ENCODE data around the gene INVS.
"Not testable (repeated sequence)": the region's sequence is repeated elsewhere in the genome, so short reads cannot be mapped to it uniquely, and the experiment has no call there.

The INVS gene

GRCh38 chr9:100094411-100094810 is 4.6 kb upstream of the INVS start:
- peaks cover 10 to 21% of the 10 kb centered on the region in 2 donors for H3K4me1 ChIP-seq (ENCODE audit: control insufficient read depth in 1 of 2, insufficient read depth in 2 of 2, low read length in 2 of 2)
- H3K9me3 ChIP-seq (ENCODE audit: control insufficient read depth in 1 of 2, low read length in 2 of 2); H3K36me3 ChIP-seq (ENCODE audit: control insufficient read depth in 1 of 2, insufficient read depth in 2 of 2, low read length in 2 of 2); H3K9ac ChIP-seq (ENCODE audit: low read depth in 1 of 2, low read length in 2 of 2); H3K27ac ChIP-seq (ENCODE audit: low read depth, low read length); H3K27me3 ChIP-seq (ENCODE audit: control insufficient read depth in 1 of 2, insufficient read depth in 2 of 2, low read length in 2 of 2); H3K4me3 ChIP-seq (ENCODE audit: low read depth in 1 of 2, low read length in 2 of 2): not testable (repeated sequence)

GRCh38 chr9:100096378-100096916 is 2.6 kb upstream of the INVS start:
- H3K4me1 ChIP-seq (ENCODE audit: control insufficient read depth in 1 of 2, insufficient read depth in 2 of 2, low read length in 2 of 2): peaks cover 15 to 29% of the 10 kb centered on the region in 2 donors

GRCh38 chr9:100098046-100098886 is 777 bp upstream of the INVS start:
- Histone ChIP-seq H3K9me3 (ENCODE audit: control insufficient read depth in 1 of 2, low read length in 2 of 2) (no peaks in the 10 kb centered on the region), H3K4me3 (ENCODE audit: low read depth in 1 of 2, low read length in 2 of 2) (peak overlapping the region; percentile 98 to 100), H3K27ac (ENCODE audit: low read depth, low read length) (peak overlapping the region; percentile 87), H3K27me3 (ENCODE audit: control insufficient read depth in 1 of 2, insufficient read depth in 2 of 2, low read length in 2 of 2) (no peaks in the 10 kb centered on the region), H3K9ac (ENCODE audit: low read depth in 1 of 2, low read length in 2 of 2) (peak overlapping the region; percentile 95 to 100), H3K4me1 (ENCODE audit: control insufficient read depth in 1 of 2, insufficient read depth in 2 of 2, low read length in 2 of 2) (peaks cover 15 to 29% of the 10 kb centered on the region in 2 donors), H3K36me3 (ENCODE audit: control insufficient read depth in 1 of 2, insufficient read depth in 2 of 2, low read length in 2 of 2) (no peaks in the 10 kb centered on the region)

More at GRCh38 chr9:100096378-100096916, 2.6 kb upstream of the INVS start:
- no peak overlapping the region for H3K4me3 ChIP-seq (ENCODE audit: low read depth in 1 of 2, low read length in 2 of 2)
- no peaks in the 10 kb centered on the region for H3K27me3 ChIP-seq (ENCODE audit: control insufficient read depth in 1 of 2, insufficient read depth in 2 of 2, low read length in 2 of 2)
- H3K36me3 ChIP-seq (ENCODE audit: control insufficient read depth in 1 of 2, insufficient read depth in 2 of 2, low read length in 2 of 2): no peaks in the 10 kb centered on the region
- H3K9me3 ChIP-seq (ENCODE audit: control insufficient read depth in 1 of 2, low read length in 2 of 2): no peaks in the 10 kb centered on the region
- H3K27ac ChIP-seq (ENCODE audit: low read depth, low read length): no peak overlapping the region
- H3K9ac ChIP-seq (ENCODE audit: low read depth in 1 of 2, low read length in 2 of 2): no peak overlapping the region

- H3K4me3 ChIP-seq (ENCODE audit: low read depth in 1 of 2, low read length in 2 of 2): peak overlapping the region; percentile 98 to 100
- H3K27ac ChIP-seq (ENCODE audit: low read depth, low read length): no peak overlapping the region
- H3K9me3 ChIP-seq (ENCODE audit: control insufficient read depth in 1 of 2, low read length in 2 of 2): no peaks in the 10 kb centered on the region
- no peaks in the 10 kb centered on the region for H3K27me3 ChIP-seq (ENCODE audit: control insufficient read depth in 1 of 2, insufficient read depth in 2 of 2, low read length in 2 of 2)
- H3K4me1 ChIP-seq (ENCODE audit: control insufficient read depth in 1 of 2, insufficient read depth in 2 of 2, low read length in 2 of 2): peaks cover 15 to 29% of the 10 kb centered on the region in 2 donors
- H3K36me3 ChIP-seq (ENCODE audit: control insufficient read depth in 1 of 2, insufficient read depth in 2 of 2, low read length in 2 of 2): peaks cover 4 to 5% of the 10 kb centered on the region in 2 donors
- peak overlapping the region; percentile 59 to 100 for H3K9ac ChIP-seq (ENCODE audit: low read depth in 1 of 2, low read length in 2 of 2)
Observed at GRCh38 chr9:100099722-100100042, 639 bp downstream of the INVS start.

- H3K9ac ChIP-seq (ENCODE audit: low read depth in 1 of 2, low read length in 2 of 2): peak overlapping the region; percentile 59 to 100
- peaks cover 15 to 29% of the 10 kb centered on the region in 2 donors for H3K4me1 ChIP-seq (ENCODE audit: control insufficient read depth in 1 of 2, insufficient read depth in 2 of 2, low read length in 2 of 2)
- H3K27me3 ChIP-seq (ENCODE audit: control insufficient read depth in 1 of 2, insufficient read depth in 2 of 2, low read length in 2 of 2): no peaks in the 10 kb centered on the region
- H3K27ac ChIP-seq (ENCODE audit: low read depth, low read length): no peak overlapping the region
- peak overlapping the region; percentile 98 to 100 for H3K4me3 ChIP-seq (ENCODE audit: low read depth in 1 of 2, low read length in 2 of 2)
- no peaks in the 10 kb centered on the region for H3K9me3 ChIP-seq (ENCODE audit: control insufficient read depth in 1 of 2, low read length in 2 of 2)
- peaks cover 5% of the 10 kb centered on the region in 2 donors for H3K36me3 ChIP-seq (ENCODE audit: control insufficient read depth in 1 of 2, insufficient read depth in 2 of 2, low read length in 2 of 2)
Observed at GRCh38 chr9:100100146-100100667, 1.2 kb downstream of the INVS start.

- Histone ChIP-seq H3K4me3 (ENCODE audit: low read depth in 1 of 2, low read length in 2 of 2) (no peak overlapping the region), H3K4me1 (ENCODE audit: control insufficient read depth in 1 of 2, insufficient read depth in 2 of 2, low read length in 2 of 2) (peaks cover 12 to 24% of the 10 kb centered on the region in 2 donors), H3K27me3 (ENCODE audit: control insufficient read depth in 1 of 2, insufficient read depth in 2 of 2, low read length in 2 of 2) (no peaks in the 10 kb centered on the region), H3K27ac (ENCODE audit: low read depth, low read length) (no peak overlapping the region), H3K9me3 (ENCODE audit: control insufficient read depth in 1 of 2, low read length in 2 of 2) (no peaks in the 10 kb centered on the region), H3K9ac (ENCODE audit: low read depth in 1 of 2, low read length in 2 of 2) (no peak overlapping the region), H3K36me3 (ENCODE audit: control insufficient read depth in 1 of 2, insufficient read depth in 2 of 2, low read length in 2 of 2) (peaks cover 5 to 17% of the 10 kb centered on the region in 2 donors)
Observed at GRCh38 chr9:100101608-100102007, 2.6 kb downstream of the INVS start.

- Histone ChIP-seq H3K4me3 (ENCODE audit: low read depth in 1 of 2, low read length in 2 of 2) (no peak overlapping the region), H3K27ac (ENCODE audit: low read depth, low read length) (no peak overlapping the region), H3K9me3 (ENCODE audit: control insufficient read depth in 1 of 2, low read length in 2 of 2) (no peaks in the 10 kb centered on the region), H3K27me3 (ENCODE audit: control insufficient read depth in 1 of 2, insufficient read depth in 2 of 2, low read length in 2 of 2) (no peaks in the 10 kb centered on the region), H3K9ac (ENCODE audit: low read depth in 1 of 2, low read length in 2 of 2) (no peak overlapping the region), H3K4me1 (ENCODE audit: control insufficient read depth in 1 of 2, insufficient read depth in 2 of 2, low read length in 2 of 2) (peaks cover 6 to 8% of the 10 kb centered on the region in 2 donors), H3K36me3 (ENCODE audit: control insufficient read depth in 1 of 2, insufficient read depth in 2 of 2, low read length in 2 of 2) (peaks cover 5 to 30% of the 10 kb centered on the region in 2 donors)
Observed at GRCh38 chr9:100104314-100104713, 5.3 kb downstream of the INVS start.

- no peaks in the 10 kb centered on the region for H3K4me1 ChIP-seq (ENCODE audit: control insufficient read depth in 1 of 2, insufficient read depth in 2 of 2, low read length in 2 of 2)
- H3K9ac ChIP-seq (ENCODE audit: low read depth in 1 of 2, low read length in 2 of 2): no peak overlapping the region
- no peaks in the 10 kb centered on the region for H3K9me3 ChIP-seq (ENCODE audit: control insufficient read depth in 1 of 2, low read length in 2 of 2)
- H3K27ac ChIP-seq (ENCODE audit: low read depth, low read length): no peak overlapping the region
- H3K27me3 ChIP-seq (ENCODE audit: control insufficient read depth in 1 of 2, insufficient read depth in 2 of 2, low read length in 2 of 2): no peaks in the 10 kb centered on the region
- H3K4me3 ChIP-seq (ENCODE audit: low read depth in 1 of 2, low read length in 2 of 2): no peak overlapping the region
- peaks cover 5 to 30% of the 10 kb centered on the region in 2 donors for H3K36me3 ChIP-seq (ENCODE audit: control insufficient read depth in 1 of 2, insufficient read depth in 2 of 2, low read length in 2 of 2)
Observed at GRCh38 chr9:100105861-100106260, 6.8 kb downstream of the INVS start.

GRCh38 chr9:100106616-100107015 is 7.6 kb downstream of the INVS start:
- H3K4me1 ChIP-seq (ENCODE audit: control insufficient read depth in 1 of 2, insufficient read depth in 2 of 2, low read length in 2 of 2): no peaks in the 10 kb centered on the region
- H3K9ac ChIP-seq (ENCODE audit: low read depth in 1 of 2, low read length in 2 of 2): no peak overlapping the region
- no peak overlapping the region for H3K4me3 ChIP-seq (ENCODE audit: low read depth in 1 of 2, low read length in 2 of 2)
- no peak overlapping the region for H3K27ac ChIP-seq (ENCODE audit: low read depth, low read length)
- H3K9me3 ChIP-seq (ENCODE audit: control insufficient read depth in 1 of 2, low read length in 2 of 2): no peaks in the 10 kb centered on the region
- peaks cover 5 to 37% of the 10 kb centered on the region in 2 donors for H3K36me3 ChIP-seq (ENCODE audit: control insufficient read depth in 1 of 2, insufficient read depth in 2 of 2, low read length in 2 of 2)
- no peaks in the 10 kb centered on the region for H3K27me3 ChIP-seq (ENCODE audit: control insufficient read depth in 1 of 2, insufficient read depth in 2 of 2, low read length in 2 of 2)

GRCh38 chr9:100108559-100108958 is 9.5 kb downstream of the INVS start:
- Histone ChIP-seq H3K4me3 (ENCODE audit: low read depth in 1 of 2, low read length in 2 of 2) (no peak overlapping the region), H3K27me3 (ENCODE audit: control insufficient read depth in 1 of 2, insufficient read depth in 2 of 2, low read length in 2 of 2) (no peaks in the 10 kb centered on the region), H3K9me3 (ENCODE audit: control insufficient read depth in 1 of 2, low read length in 2 of 2) (no peaks in the 10 kb centered on the region), H3K27ac (ENCODE audit: low read depth, low read length) (no peak overlapping the region), H3K36me3 (ENCODE audit: control insufficient read depth in 1 of 2, insufficient read depth in 2 of 2, low read length in 2 of 2) (peaks cover 8 to 37% of the 10 kb centered on the region in 2 donors), H3K4me1 (ENCODE audit: control insufficient read depth in 1 of 2, insufficient read depth in 2 of 2, low read length in 2 of 2) (no peaks in the 10 kb centered on the region), H3K9ac (ENCODE audit: low read depth in 1 of 2, low read length in 2 of 2) (no peak overlapping the region)

All from duodenal mucosa (tissue), 2 donors.